T-helper 9 cell (primary cell): ENCODE measurements around the gene BUB3.

ENCODE experiments used
- DNase-seq: peaks from one replicate; pipeline ENCODE4 v3.0.0-alpha.2; 2020

Gene BUB3

DNA sequence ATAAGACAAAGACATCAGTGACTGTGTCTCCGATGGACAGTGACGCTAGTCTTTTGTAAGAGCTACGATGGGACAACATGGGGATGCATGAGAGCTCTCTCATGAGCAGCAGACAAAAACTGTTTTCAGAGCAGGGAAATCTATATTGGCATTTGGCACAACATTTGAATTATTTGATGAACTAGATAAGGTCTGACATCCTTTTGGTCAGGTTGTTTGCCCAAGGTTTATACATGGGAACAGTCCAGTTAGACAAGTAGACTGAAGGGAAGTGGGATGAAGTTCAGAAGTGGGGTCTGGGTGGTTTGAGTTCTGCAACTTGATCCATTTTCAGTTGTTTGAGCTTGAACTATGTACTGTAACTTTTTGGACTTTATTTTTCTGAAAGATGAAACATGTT is 50.8 kb downstream of the BUB3 start:
- no peak for DNase-seq

DNA sequence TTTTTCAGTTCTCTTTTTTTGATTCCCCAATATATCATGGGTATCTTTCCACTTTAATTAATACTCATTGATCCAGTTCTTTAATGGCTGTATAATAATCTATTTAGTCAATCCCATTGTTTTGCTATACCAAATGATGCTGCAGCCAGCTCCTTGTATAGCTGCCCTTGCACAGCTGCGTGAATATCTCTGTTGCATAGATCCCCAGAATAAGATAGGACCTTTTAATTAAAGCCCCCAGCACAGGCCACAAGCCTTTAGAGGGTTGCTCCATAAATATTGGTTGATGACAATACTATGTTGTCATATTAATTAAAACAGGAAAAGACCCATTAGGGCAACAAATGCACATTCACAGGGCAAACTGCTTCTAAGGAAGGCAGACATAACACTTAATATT is 57.9 kb downstream of the BUB3 start:
- no peak for DNase-seq

DNA sequence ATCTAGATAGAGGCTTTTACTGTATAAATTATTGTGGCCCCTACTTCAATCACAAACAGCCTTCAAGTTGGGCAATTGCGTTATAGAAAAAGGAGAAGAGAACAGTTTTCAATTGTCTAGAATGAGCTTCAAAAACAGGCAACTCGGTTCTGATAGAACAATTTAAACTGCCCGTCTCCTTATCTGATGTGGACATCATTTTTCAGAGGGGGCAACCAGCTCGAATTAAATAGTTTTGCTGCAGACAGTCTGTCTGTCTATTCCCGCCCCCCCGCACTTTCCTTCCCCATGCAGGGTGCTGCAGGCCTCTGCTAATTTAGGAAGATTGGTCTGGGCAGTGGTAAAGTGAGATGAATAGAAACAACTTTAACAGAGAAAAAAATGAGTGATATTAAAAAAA is 58.4 kb downstream of the BUB3 start:
- no peak for DNase-seq

DNA sequence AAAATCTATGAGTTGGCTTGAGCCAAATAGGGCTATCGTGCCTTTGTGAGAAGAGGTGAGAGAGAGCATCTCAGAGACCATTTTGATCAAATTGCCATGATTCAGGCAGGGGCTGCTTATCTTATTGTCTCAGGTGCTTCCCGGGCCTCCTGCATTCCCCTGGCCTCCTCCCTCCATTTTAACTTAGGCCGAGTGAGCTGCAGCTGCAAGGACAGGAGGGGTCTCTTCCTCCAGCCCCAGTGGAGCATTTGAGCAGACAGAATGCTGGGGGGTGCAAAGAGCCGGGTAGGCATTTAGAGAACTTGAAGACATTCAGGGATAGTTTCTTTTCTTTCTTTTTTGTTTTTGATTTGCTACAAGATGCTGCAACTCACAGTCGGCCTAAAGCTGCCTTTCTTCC is 59.0 kb downstream of the BUB3 start:
- no peak for DNase-seq
